Calu3 (cell line): Measurements from ENCODE around the gene NUFIP2. TPM values are rescaled to one million over a fixed set of nuclear protein-coding genes. Genes with fewer than 3 reads are reported as not detected.

Experiments used
- BruUV-seq: library from RNA; stranded (reverse); fragments of 400-500 nt; replicated peaks from 2 replicates; lab custom pipeline; 2021; lab: Mats Ljungman, UMichigan
- CTCF ChIA-PET: fragments of 300-600 bp; sonication (Branson Sonifier 250); formaldehyde crosslinking; loops from one replicate; lab custom pipeline; 2022; ENCODE audit warnings: antibody characterized with exemption; lab: Charles Lee
- DNase-seq: peaks from one replicate; pipeline ENCODE4 v3.0.0; 2022
- H3K27ac Mint-ChIP-seq: one replicate; pipeline ENCODE4 v1.8.0; 2022; ENCODE audit warnings: mixed read lengths; ENCODE audit not compliant: unreplicated experiment
- H3K27me3 Mint-ChIP-seq: one replicate; pipeline ENCODE4 v1.8.0; 2022; ENCODE audit warnings: mixed read lengths; ENCODE audit not compliant: unreplicated experiment
- H3K36me3 Mint-ChIP-seq: one replicate; pipeline ENCODE4 v1.8.0; 2022; ENCODE audit warnings: mild to moderate bottlenecking, moderate library complexity, mixed read lengths; ENCODE audit not compliant: insufficient read depth, unreplicated experiment
- H3K4me1 Mint-ChIP-seq: one replicate; pipeline ENCODE4 v1.8.0; 2022; ENCODE audit warnings: mild to moderate bottlenecking, low read depth, mixed read lengths; ENCODE audit not compliant: unreplicated experiment
- H3K4me3 Mint-ChIP-seq: one replicate; pipeline ENCODE4 v1.8.0; 2022; ENCODE audit warnings: mild to moderate bottlenecking, low read depth, moderate library complexity, mixed read lengths; ENCODE audit not compliant: unreplicated experiment
- H3K9me3 Mint-ChIP-seq: one replicate; pipeline ENCODE4 v1.8.0; 2022; ENCODE audit warnings: low read depth, mixed read lengths; ENCODE audit not compliant: unreplicated experiment
- CTCF ChIP-seq: fragments of 200-600 bp; IDR thresholded peaks from one replicate; pipeline ENCODE4 v1.8.0; 2022; ENCODE audit warnings: antibody characterized with exemption; ENCODE audit not compliant: unreplicated experiment
- intact Hi-C: fragments of 100-400 bp; cut with micrococcal nuclease; formaldehyde crosslinking; loops from one replicate; pipeline ENCODE4 v1.10.0; 2022; ENCODE audit not compliant: unreplicated experiment
- total RNA-seq: library from RNA; stranded (reverse); gene quantifications from 2 replicates; pipeline ENCODE4 v1.2.3, GENCODE V29; 2022

NUFIP2 gene
- total RNA-seq, 1 experiment from 2014 or later = 92.9 TPM

- no peak overlapping the region for H3K27ac Mint-ChIP-seq
- BruUV-seq = no TSS peak
- no peaks in the 10 kb centered on the region for H3K9me3 Mint-ChIP-seq
- H3K4me1 Mint-ChIP-seq = peaks cover 9% of the 10 kb centered on the region
- CTCF ChIA-PET = interaction anchor here (1.3 kb wide), 1 partner anchor 103 kb away, joined by 4 read pairs; no protein-coding TSS in a partner anchor
- no peak overlapping the region for H3K4me3 Mint-ChIP-seq
- no peaks in the 10 kb centered on the region for H3K27me3 Mint-ChIP-seq
- intact Hi-C loops = no loop called here
- H3K36me3 Mint-ChIP-seq = peaks cover 22% of the 10 kb centered on the region
- TF ChIP-seq CTCF = no peak
- no peak for DNase-seq
Measured at GRCh38 chr17:29251184-29251583, 42.8 kb downstream of the NUFIP2 start.

- no TSS peak for BruUV-seq
- Mint-ChIP-seq H3K4me3 (no peak overlapping the region), H3K27me3 (no peaks in the 10 kb centered on the region), H3K36me3 (peaks cover 22% of the 10 kb centered on the region), H3K4me1 (peaks cover 9% of the 10 kb centered on the region), H3K9me3 (no peaks in the 10 kb centered on the region), H3K27ac (no peak overlapping the region)
- no peak for TF ChIP-seq CTCF
- no peak for DNase-seq
- intact Hi-C loops = no loop called here
- CTCF ChIA-PET = interaction anchor here (0.7 to 1.3 kb wide), 2 partner anchors 102 to 359 kb away, joined by 3 to 4 read pairs; no protein-coding TSS in a partner anchor
Measured at GRCh38 chr17:29250666-29251065, 43.3 kb downstream of the NUFIP2 start.

GRCh38 chr17:29248845-29249244 is 45.1 kb downstream of the NUFIP2 start:
- no peak for TF ChIP-seq CTCF
- DNase-seq = no peak
- CTCF ChIA-PET = interaction anchor here (0.6 to 0.7 kb wide), 2 partner anchors 9 to 423 kb away, joined by 3 to 4 read pairs; no protein-coding TSS in a partner anchor
- no TSS peak for BruUV-seq
- H3K4me1 Mint-ChIP-seq = no peaks in the 10 kb centered on the region
- H3K36me3 Mint-ChIP-seq = peaks cover 11% of the 10 kb centered on the region
- intact Hi-C loops = no loop called here
- no peak overlapping the region for H3K4me3 Mint-ChIP-seq
- no peaks in the 10 kb centered on the region for H3K27me3 Mint-ChIP-seq
- no peak overlapping the region for H3K27ac Mint-ChIP-seq
- no peaks in the 10 kb centered on the region for H3K9me3 Mint-ChIP-seq

- BruUV-seq = no TSS peak
- no peaks in the 10 kb centered on the region for H3K4me1 Mint-ChIP-seq
- no peak for TF ChIP-seq CTCF
- intact Hi-C loops = no loop called here
- no peaks in the 10 kb centered on the region for H3K9me3 Mint-ChIP-seq
- CTCF ChIA-PET = no interaction called here
- H3K36me3 Mint-ChIP-seq = no peaks in the 10 kb centered on the region
- no peak for DNase-seq
- H3K27me3 Mint-ChIP-seq = no peaks in the 10 kb centered on the region
- H3K4me3 Mint-ChIP-seq = no peak overlapping the region
- no peak overlapping the region for H3K27ac Mint-ChIP-seq
Measured at GRCh38 chr17:29247219-29247618, 46.7 kb downstream of the NUFIP2 start.
